IMR-90 (cell line): ENCODE data around the gene HPGDS. TPM values are rescaled to one million over a fixed set of nuclear protein-coding genes. Genes with fewer than 3 reads are reported as not detected.

Source experiments
- ATAC-seq: fragments of 200-7000 bp; cut with Tn5 transposase; 2 replicates; pipeline ENCODE4 v1.9.1; 2020; ENCODE audit warnings: low read depth, mild to moderate bottlenecking, moderate library complexity
- BruUV-seq: library from RNA; stranded (reverse); fragments of 400-500 nt; replicated peaks from 2 replicates; lab custom pipeline; 2021; lab: Mats Ljungman, UMichigan
- CTCF ChIA-PET: fragments of 300-600 bp; formaldehyde crosslinking; extraction: SDS; loops from one replicate; lab custom pipeline; 2021; ENCODE audit warnings: antibody characterized with exemption; lab: Yijun Ruan, JAX
- POLR2A ChIA-PET: fragments of 300-600 bp; sonication (Branson Sonifier 250); formaldehyde crosslinking; loops from one replicate; lab custom pipeline; 2022; ENCODE audit warnings: antibody characterized with exemption; ENCODE audit not compliant: unreplicated experiment; lab: Charles Lee
- DNase-seq: peaks from one replicate; pipeline ENCODE4 v3.0.0; 2013
- H2AFZ ChIP-seq: replicated peaks from 2 replicates; pipeline ENCODE3; 2013; ENCODE audit warnings: low read length, mild to moderate bottlenecking; ENCODE audit not compliant: poor library complexity
- H2AK5ac ChIP-seq: 2 replicates; pipeline ENCODE4 v1.6.1; 2013; ENCODE audit warnings: low read depth, low read length, inconsistent platforms
- H2AK9ac ChIP-seq: replicated peaks from 2 replicates; pipeline ENCODE3; 2013; ENCODE audit warnings: mild to moderate bottlenecking, low read depth, low read length, moderate library complexity; ENCODE audit not compliant: poor library complexity
- H2BK120ac ChIP-seq: 2 replicates; pipeline ENCODE4 v1.6.1; 2013; ENCODE audit warnings: low read depth, low read length, inconsistent platforms
- H2BK15ac ChIP-seq: 3 replicates; pipeline ENCODE4 v1.6.1; 2013; ENCODE audit warnings: low read depth, low read length, inconsistent platforms
- H2BK20ac ChIP-seq: 2 replicates; pipeline ENCODE4 v1.6.1; 2013; ENCODE audit warnings: low read depth, mild to moderate bottlenecking, inconsistent platforms, low read length, moderate library complexity
- H2BK5ac ChIP-seq: 2 replicates; pipeline ENCODE4 v1.6.1; 2013; ENCODE audit warnings: mild to moderate bottlenecking, low read depth, low read length, inconsistent platforms; ENCODE audit not compliant: poor library complexity, severe bottlenecking
- H3K14ac ChIP-seq: replicated peaks from 2 replicates; pipeline ENCODE4 v1.6.1; 2013; ENCODE audit warnings: low read depth, low read length, inconsistent platforms
- H3K18ac ChIP-seq: 2 replicates; pipeline ENCODE4 v1.6.1; 2013; ENCODE audit warnings: low read depth, low read length, control low read depth
- H3K23ac ChIP-seq: 2 replicates; pipeline ENCODE4 v1.6.1; 2013; ENCODE audit warnings: low read depth, low read length, inconsistent platforms
- H3K27ac ChIP-seq: 2 replicates; pipeline ENCODE4 v1.5.1; 2013; ENCODE audit warnings: mild to moderate bottlenecking, control low read depth, low read length; ENCODE audit not compliant: insufficient read depth
- H3K27me3 ChIP-seq: 2 replicates; pipeline ENCODE4 v1.6.1; 2013; ENCODE audit warnings: low read length; ENCODE audit not compliant: control insufficient read depth, insufficient read depth
- H3K36me3 ChIP-seq: 2 replicates; pipeline ENCODE4 v1.6.1; 2013; ENCODE audit warnings: low read length, mixed read lengths; ENCODE audit not compliant: control insufficient read depth, insufficient read depth
- H3K4ac ChIP-seq: 2 replicates; pipeline ENCODE4 v1.6.1; 2013; ENCODE audit warnings: low read depth, low read length, inconsistent platforms
- H3K4me1 ChIP-seq: 2 replicates; pipeline ENCODE4 v1.6.1; 2013; ENCODE audit warnings: low read length, mixed read lengths; ENCODE audit not compliant: control insufficient read depth, insufficient read depth
- H3K4me2 ChIP-seq: 2 replicates; pipeline ENCODE4 v1.6.1; 2013; ENCODE audit warnings: low read depth, mild to moderate bottlenecking, control low read depth, low read length, moderate library complexity
- H3K4me3 ChIP-seq: 2 replicates; pipeline ENCODE4 v1.5.1; 2013; ENCODE audit warnings: low read depth, mild to moderate bottlenecking, control low read depth, low read length, moderate library complexity; ENCODE audit not compliant: insufficient read depth
- H3K56ac ChIP-seq: 2 replicates; pipeline ENCODE4 v1.6.1; 2013; ENCODE audit warnings: low read length, inconsistent platforms; ENCODE audit not compliant: insufficient read depth; ENCODE audit errors: extremely low read depth
- H3K79me1 ChIP-seq, 2 experiments: 2 replicates each; pipeline ENCODE4 v1.6.1; 2013; ENCODE audit warnings: low read length in 2 of 2, inconsistent platforms in 1 of 2, low read depth in 1 of 2
- H3K9ac ChIP-seq: 2 replicates; pipeline ENCODE4 v1.6.1; 2013; ENCODE audit warnings: low read depth, low read length, control low read depth
- H3K9me1 ChIP-seq: 2 replicates; pipeline ENCODE4 v1.6.1; 2013; ENCODE audit warnings: low read length, inconsistent platforms; ENCODE audit not compliant: insufficient read depth
- H3K9me3 ChIP-seq: 2 replicates; pipeline ENCODE4 v1.6.1; 2013; ENCODE audit warnings: low read length; ENCODE audit not compliant: control insufficient read depth, insufficient read depth
- H4K20me1 ChIP-seq: 2 replicates; pipeline ENCODE4 v1.6.1; 2013; ENCODE audit warnings: low read length, inconsistent platforms; ENCODE audit not compliant: insufficient read depth
- H4K5ac ChIP-seq: 2 replicates; pipeline ENCODE4 v1.6.1; 2013; ENCODE audit warnings: mild to moderate bottlenecking, low read depth, low read length, control low read depth
- H4K8ac ChIP-seq, 2 experiments: 2 replicates each; pipeline ENCODE4 v1.6.1; 2013; ENCODE audit warnings: low read depth in 2 of 2, low read length in 2 of 2, control low read depth in 1 of 2, inconsistent platforms in 1 of 2
- H4K91ac ChIP-seq: 2 replicates; pipeline ENCODE4 v1.6.1; 2013; ENCODE audit warnings: low read depth, low read length, inconsistent platforms; ENCODE audit not compliant: insufficient read depth
- BHLHE40 ChIP-seq: fragments of 150-350 bp; IDR thresholded peaks from 2 replicates; pipeline ENCODE4 v1.6.1; 2016; ENCODE audit warnings: mild to moderate bottlenecking, low read depth, low read length
- CEBPB ChIP-seq: IDR thresholded peaks from 2 replicates; pipeline ENCODE4 v1.6.1; 2012; ENCODE audit warnings: low read depth, low read length, improper control_type of control experiment
- CHD1 ChIP-seq: IDR thresholded peaks from 2 replicates; pipeline ENCODE4 v1.6.1; 2012; ENCODE audit warnings: low read depth, low read length, improper control_type of control experiment
- NFE2L2 ChIP-seq: fragments of 150-350 bp; IDR thresholded peaks from 2 replicates; pipeline ENCODE4 v1.6.1; 2016; ENCODE audit warnings: low read depth, mild to moderate bottlenecking, low read length
- POLR2A ChIP-seq: IDR thresholded peaks from 2 replicates; pipeline ENCODE4 v1.6.1; 2012; ENCODE audit warnings: mild to moderate bottlenecking, low read depth, low read length
- whole genome bisulfite sequencing, 2 experiments: methylation state at CpG; one replicate each; pipeline versions ENCODE4 v1.1.5 to v1.1.7; 2013; ENCODE audit warnings: missing lambda C conversion rate in 2 of 2; ENCODE audit not compliant: insufficient read length in 1 of 2; ENCODE audit errors: extremely low coverage in 2 of 2; 5-methylcytosine and 5-hydroxymethylcytosine counted together
- dilution Hi-C: fragments of 300-500 bp; cut with HindIII; formaldehyde crosslinking; loops from one replicate; pipeline ENCODE4 v1.14.3; 2018; ENCODE audit warnings: low sequenced_read_pairs; ENCODE audit not compliant: unreplicated experiment
- in situ Hi-C: fragments of 300-500 bp; cut with MboI; formaldehyde crosslinking; loops from 3 replicates; pipeline ENCODE4 v1.14.3; 2019; ENCODE audit warnings: low sequenced_read_pairs, inconsistent platforms, mixed read lengths
- intact Hi-C: fragments of 100-400 bp; cut with micrococcal nuclease; formaldehyde crosslinking; loops from 2 replicates; pipeline ENCODE4 v1.10.0; 2022
- polyA plus RNA-seq, 3 experiments: library from polyadenylated mRNA; depleted of rRNA; stranded (reverse); fragments of >200 nt; gene quantifications; 2 replicates each; pipeline ENCODE4 v1.2.3, GENCODE V29; 2012; ENCODE audit warnings: low replicate concordance in 1 of 3
- total RNA-seq: library from RNA; depleted of rRNA; stranded (reverse); fragments of >200 nt; gene quantifications from 2 replicates; pipeline ENCODE4 v1.2.3, GENCODE V29; 2012
- TF ChIP-seq, protein P1 (sequence below): fragments of 150-350 bp; IDR thresholded peaks from 2 replicates; pipeline ENCODE4 v1.6.1; 2017; ENCODE audit warnings: mild to moderate bottlenecking, antibody characterized with exemption, low read length, low read depth
- TF ChIP-seq, protein P2 (sequence below): fragments of 150-350 bp; IDR thresholded peaks from 2 replicates; pipeline ENCODE4 v1.6.1; 2016; ENCODE audit warnings: low read depth, mild to moderate bottlenecking, low read length, moderate library complexity, borderline replicate concordance
- TF ChIP-seq, protein P3 (sequence below): conservative IDR thresholded peaks from 2 replicates; pipeline ENCODE4 v1.5.1; 2012; ENCODE audit warnings: mild to moderate bottlenecking, low read depth, low read length, improper control_type of control experiment

The HPGDS gene
- total and polyA plus RNA-seq, 2 of the 4 experiments (the other 2 are of a cell fraction), result not detected

DNA sequence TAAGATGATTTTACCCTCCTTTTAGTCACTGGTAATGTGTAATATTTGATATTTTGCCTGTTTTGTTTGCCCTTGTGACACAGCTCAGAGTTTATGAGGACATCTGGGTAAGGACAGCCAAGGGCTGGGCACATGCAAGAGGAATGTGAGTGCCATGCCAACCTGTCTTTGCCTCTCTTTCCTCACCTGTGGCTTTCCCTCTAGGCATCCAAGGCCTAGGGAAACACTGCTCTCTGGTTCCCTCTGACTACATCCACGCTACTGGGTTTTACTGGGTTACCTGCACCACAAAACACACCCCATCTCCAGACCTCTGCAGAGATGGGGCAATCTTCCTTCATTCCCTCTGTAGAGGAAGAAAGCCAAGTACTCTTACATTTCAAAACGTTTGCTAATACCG is 7.7 kb downstream of the HPGDS start:
- TF ChIP-seq, protein P1, sequence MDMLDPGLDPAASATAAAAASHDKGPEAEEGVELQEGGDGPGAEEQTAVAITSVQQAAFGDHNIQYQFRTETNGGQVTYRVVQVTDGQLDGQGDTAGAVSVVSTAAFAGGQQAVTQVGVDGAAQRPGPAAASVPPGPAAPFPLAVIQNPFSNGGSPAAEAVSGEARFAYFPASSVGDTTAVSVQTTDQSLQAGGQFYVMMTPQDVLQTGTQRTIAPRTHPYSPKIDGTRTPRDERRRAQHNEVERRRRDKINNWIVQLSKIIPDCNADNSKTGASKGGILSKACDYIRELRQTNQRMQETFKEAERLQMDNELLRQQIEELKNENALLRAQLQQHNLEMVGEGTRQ, result no peak
- TF ChIP-seq NFE2L2 (no peak), CEBPB (no peak), BHLHE40 (no peak), CHD1 (no peak), POLR2A (no peak)
- TF ChIP-seq, protein P2, sequence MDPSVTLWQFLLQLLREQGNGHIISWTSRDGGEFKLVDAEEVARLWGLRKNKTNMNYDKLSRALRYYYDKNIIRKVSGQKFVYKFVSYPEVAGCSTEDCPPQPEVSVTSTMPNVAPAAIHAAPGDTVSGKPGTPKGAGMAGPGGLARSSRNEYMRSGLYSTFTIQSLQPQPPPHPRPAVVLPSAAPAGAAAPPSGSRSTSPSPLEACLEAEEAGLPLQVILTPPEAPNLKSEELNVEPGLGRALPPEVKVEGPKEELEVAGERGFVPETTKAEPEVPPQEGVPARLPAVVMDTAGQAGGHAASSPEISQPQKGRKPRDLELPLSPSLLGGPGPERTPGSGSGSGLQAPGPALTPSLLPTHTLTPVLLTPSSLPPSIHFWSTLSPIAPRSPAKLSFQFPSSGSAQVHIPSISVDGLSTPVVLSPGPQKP, result no peak
- TF ChIP-seq, protein P3, sequence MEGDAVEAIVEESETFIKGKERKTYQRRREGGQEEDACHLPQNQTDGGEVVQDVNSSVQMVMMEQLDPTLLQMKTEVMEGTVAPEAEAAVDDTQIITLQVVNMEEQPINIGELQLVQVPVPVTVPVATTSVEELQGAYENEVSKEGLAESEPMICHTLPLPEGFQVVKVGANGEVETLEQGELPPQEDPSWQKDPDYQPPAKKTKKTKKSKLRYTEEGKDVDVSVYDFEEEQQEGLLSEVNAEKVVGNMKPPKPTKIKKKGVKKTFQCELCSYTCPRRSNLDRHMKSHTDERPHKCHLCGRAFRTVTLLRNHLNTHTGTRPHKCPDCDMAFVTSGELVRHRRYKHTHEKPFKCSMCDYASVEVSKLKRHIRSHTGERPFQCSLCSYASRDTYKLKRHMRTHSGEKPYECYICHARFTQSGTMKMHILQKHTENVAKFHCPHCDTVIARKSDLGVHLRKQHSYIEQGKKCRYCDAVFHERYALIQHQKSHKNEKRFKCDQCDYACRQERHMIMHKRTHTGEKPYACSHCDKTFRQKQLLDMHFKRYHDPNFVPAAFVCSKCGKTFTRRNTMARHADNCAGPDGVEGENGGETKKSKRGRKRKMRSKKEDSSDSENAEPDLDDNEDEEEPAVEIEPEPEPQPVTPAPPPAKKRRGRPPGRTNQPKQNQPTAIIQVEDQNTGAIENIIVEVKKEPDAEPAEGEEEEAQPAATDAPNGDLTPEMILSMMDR, result no peak
- no TSS peak for BruUV-seq
- in situ Hi-C loops, result no loop called here
- dilution Hi-C loops, result no loop called here
- no CpG with 5 or more reads among the region's 3 CpGs for WGBS, 2 experiments
- no peak overlapping the region for H3K4me2 ChIP-seq
- H4K8ac ChIP-seq, result no peak overlapping the region
- intact Hi-C loops, result no loop called here
- no peak overlapping the region for H3K9ac ChIP-seq
- POLR2A ChIA-PET, result no interaction called here
- no peak overlapping the region for H3K23ac ChIP-seq
- no peak overlapping the region for H2BK120ac ChIP-seq
- H2AK9ac ChIP-seq, result no peak overlapping the region
- DNase-seq (no peak), ATAC-seq (no peak)
- no peak overlapping the region for H3K4ac ChIP-seq
- H3K56ac ChIP-seq, result no peak overlapping the region
- no peak overlapping the region for H4K91ac ChIP-seq
- H2BK5ac ChIP-seq, result no peak overlapping the region
- no peaks in the 10 kb centered on the region; the same call in none of the 2 replicates for H3K27me3 ChIP-seq
- no peak overlapping the region for H4K5ac ChIP-seq
- no peaks in the 10 kb centered on the region for H3K79me1 ChIP-seq
- no peak overlapping the region for H2BK15ac ChIP-seq
- no peak overlapping the region for H2BK20ac ChIP-seq
- no peaks in the 10 kb centered on the region for H3K36me3 ChIP-seq
- CTCF ChIA-PET, result no interaction called here
- H2AK5ac ChIP-seq, result no peak overlapping the region
- H3K4me3 ChIP-seq, result no peak overlapping the region
- H3K27ac ChIP-seq, result no peak overlapping the region
- no peaks in the 10 kb centered on the region for H3K9me3 ChIP-seq
- no peaks in the 10 kb centered on the region for H4K20me1 ChIP-seq
- H3K4me1 ChIP-seq, result no peaks in the 10 kb centered on the region
- H3K9me1 ChIP-seq, result no peaks in the 10 kb centered on the region
- H3K18ac ChIP-seq, result no peak overlapping the region
- H3K14ac ChIP-seq, result no peak overlapping the region
- no peak overlapping the region for H2AFZ ChIP-seq
